Breast epithelium (tissue), 4 donors: ENCODE results near the gene FAM110A. TPM values are rescaled to one million over a fixed set of nuclear protein-coding genes. Genes with fewer than 3 reads are reported as not detected.
"Not testable (repeated sequence)": the region's sequence is repeated elsewhere in the genome, so short reads cannot be mapped to it uniquely, and the experiment has no call there.

Source experiments
- DNase-seq, 2 donors: peaks; one replicate each; pipeline ENCODE4 v3.0.0-alpha.2; 2019; ENCODE audit warnings: low spot score in 2 of 2
- H3K27ac ChIP-seq, 2 donors: fragments of 200-600 bp; sonication (generic) in 1 of 2; one replicate each; pipeline ENCODE4 v1.5.1; 2016 to 2019; ENCODE audit warnings: mild to moderate bottlenecking in 1 of 2
- H3K27me3 ChIP-seq, 2 donors: fragments of 200-600 bp; sonication (generic) in 1 of 2; one replicate each; pipeline versions ENCODE4 v1.5.1 to v1.6.0; 2017 to 2019; ENCODE audit warnings: control low read depth in 1 of 2, mild to moderate bottlenecking in 1 of 2
- H3K36me3 ChIP-seq: fragments of 200-600 bp; one replicate; pipeline ENCODE4 v1.5.1; 2019
- H3K4me1 ChIP-seq, 2 donors: fragments of 200-600 bp; sonication (generic); one replicate each; pipeline ENCODE4 v1.5.1; 2016 to 2019; ENCODE audit warnings: control low read depth in 1 of 2
- H3K4me3 ChIP-seq, 3 donors: fragments of 200-600 bp; sonication (generic); 1 replicate in 2 of 3; 2 replicates in 1 of 3; pipeline ENCODE4 v1.5.1; 2016 to 2019; ENCODE audit warnings: mild to moderate bottlenecking in 3 of 3, moderate library complexity in 2 of 3
- H3K9me3 ChIP-seq, 2 donors: fragments of 200-600 bp; sonication (generic) in 1 of 2; one replicate each; pipeline ENCODE4 v1.5.1; 2016 to 2019; ENCODE audit warnings: control low read depth in 1 of 2
- POLR2A ChIP-seq: fragments of 450-650 bp; IDR thresholded peaks from one replicate; pipeline ENCODE4 v1.6.1; 2016; ENCODE audit warnings: antibody characterized with exemption, mild to moderate bottlenecking, moderate library complexity
- POLR2AphosphoS5 ChIP-seq, 3 donors: sonication (generic); formaldehyde crosslinking; IDR thresholded peaks; one replicate each; pipeline ENCODE4 v1.6.1; 2017; ENCODE audit warnings: antibody characterized with exemption in 3 of 3
- intact Hi-C: fragments of 100-400 bp; cut with DNase I; formaldehyde crosslinking; loops from one replicate; pipeline ENCODE4 v1.15.1; 2023; ENCODE audit warnings: low total_unique reads
- total RNA-seq, 3 donors: library from RNA; depleted of rRNA; stranded (reverse); fragments of >200 nt; gene quantifications; one replicate each; pipeline ENCODE4 v1.1.0, GENCODE V29; 2016
- TF ChIP-seq, protein P1 (sequence below), 3 donors: fragments of 450-650 bp; IDR thresholded peaks; one replicate each; pipeline ENCODE4 v1.5.1; 2016 to 2017; ENCODE audit warnings: antibody characterized with exemption in 3 of 3, mild to moderate bottlenecking in 3 of 3, moderate library complexity in 3 of 3

Gene FAM110A
- total RNA-seq, 3 donors from 2014 or later = 4.0 to 18.9 (median 8.2) TPM

DNA sequence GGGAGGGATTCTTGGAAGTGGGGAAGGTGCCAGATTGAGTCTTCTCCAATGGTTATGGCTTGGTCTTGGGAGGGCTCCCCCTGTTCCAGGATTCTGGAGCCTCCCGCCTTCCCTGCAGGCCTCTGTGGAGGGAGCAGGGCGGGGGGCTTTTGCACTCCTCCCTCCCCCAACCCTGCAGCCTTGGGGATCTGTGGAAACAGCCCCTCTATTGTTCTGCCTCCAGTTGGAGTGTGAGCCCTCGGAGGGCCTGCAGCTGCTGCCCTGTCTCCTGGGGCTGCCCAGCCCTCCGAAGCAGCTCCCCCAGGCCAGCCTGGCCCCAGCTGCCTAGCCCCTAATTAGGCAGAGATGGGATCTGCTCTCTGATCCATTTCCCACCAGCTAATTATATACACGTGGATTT lies 14.7 kb downstream of the FAM110A start:
- no peaks in the 10 kb centered on the region for H3K9me3 ChIP-seq
- peaks cover 4 to 7% of the 10 kb centered on the region in 2 donors for H3K4me1 ChIP-seq
- intact Hi-C loops = no loop called here

DNA sequence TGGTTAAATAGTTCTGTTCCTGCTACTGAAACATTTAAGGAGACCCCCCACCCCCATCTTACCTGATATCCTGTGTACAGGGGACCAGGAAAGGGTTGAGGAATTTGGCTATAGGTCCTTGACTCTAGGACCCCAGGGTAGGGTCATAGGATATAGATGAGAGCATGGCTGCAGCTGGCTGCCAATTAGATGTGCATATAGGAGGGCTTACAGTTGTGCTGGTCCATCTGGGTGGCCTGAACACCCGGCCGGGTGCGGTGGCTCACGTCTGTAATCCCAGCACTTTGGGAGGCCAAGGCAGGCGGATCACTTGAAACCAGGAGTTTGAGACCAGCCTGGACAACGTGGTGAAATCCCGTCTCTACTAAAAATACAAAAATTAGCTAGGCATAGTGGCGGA lies 15.2 kb downstream of the FAM110A start:
- not testable (repeated sequence) for H3K4me3 ChIP-seq, H3K4me1 ChIP-seq

More for the DNA sequence above, 14.7 kb downstream of the FAM110A start:
- no peak for DNase-seq
- Histone ChIP-seq H3K36me3 (no peaks in the 10 kb centered on the region), H3K4me3 (no peak overlapping the region), H3K27ac (no peak overlapping the region), H3K27me3 (no peaks in the 10 kb centered on the region)
- TF ChIP-seq, protein P1, sequence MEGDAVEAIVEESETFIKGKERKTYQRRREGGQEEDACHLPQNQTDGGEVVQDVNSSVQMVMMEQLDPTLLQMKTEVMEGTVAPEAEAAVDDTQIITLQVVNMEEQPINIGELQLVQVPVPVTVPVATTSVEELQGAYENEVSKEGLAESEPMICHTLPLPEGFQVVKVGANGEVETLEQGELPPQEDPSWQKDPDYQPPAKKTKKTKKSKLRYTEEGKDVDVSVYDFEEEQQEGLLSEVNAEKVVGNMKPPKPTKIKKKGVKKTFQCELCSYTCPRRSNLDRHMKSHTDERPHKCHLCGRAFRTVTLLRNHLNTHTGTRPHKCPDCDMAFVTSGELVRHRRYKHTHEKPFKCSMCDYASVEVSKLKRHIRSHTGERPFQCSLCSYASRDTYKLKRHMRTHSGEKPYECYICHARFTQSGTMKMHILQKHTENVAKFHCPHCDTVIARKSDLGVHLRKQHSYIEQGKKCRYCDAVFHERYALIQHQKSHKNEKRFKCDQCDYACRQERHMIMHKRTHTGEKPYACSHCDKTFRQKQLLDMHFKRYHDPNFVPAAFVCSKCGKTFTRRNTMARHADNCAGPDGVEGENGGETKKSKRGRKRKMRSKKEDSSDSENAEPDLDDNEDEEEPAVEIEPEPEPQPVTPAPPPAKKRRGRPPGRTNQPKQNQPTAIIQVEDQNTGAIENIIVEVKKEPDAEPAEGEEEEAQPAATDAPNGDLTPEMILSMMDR (IDR thresholded peaks at IDR 0.05) = no peak
- no peak for TF ChIP-seq POLR2AphosphoS5 (IDR thresholded peaks at IDR 0.05)

DNA sequence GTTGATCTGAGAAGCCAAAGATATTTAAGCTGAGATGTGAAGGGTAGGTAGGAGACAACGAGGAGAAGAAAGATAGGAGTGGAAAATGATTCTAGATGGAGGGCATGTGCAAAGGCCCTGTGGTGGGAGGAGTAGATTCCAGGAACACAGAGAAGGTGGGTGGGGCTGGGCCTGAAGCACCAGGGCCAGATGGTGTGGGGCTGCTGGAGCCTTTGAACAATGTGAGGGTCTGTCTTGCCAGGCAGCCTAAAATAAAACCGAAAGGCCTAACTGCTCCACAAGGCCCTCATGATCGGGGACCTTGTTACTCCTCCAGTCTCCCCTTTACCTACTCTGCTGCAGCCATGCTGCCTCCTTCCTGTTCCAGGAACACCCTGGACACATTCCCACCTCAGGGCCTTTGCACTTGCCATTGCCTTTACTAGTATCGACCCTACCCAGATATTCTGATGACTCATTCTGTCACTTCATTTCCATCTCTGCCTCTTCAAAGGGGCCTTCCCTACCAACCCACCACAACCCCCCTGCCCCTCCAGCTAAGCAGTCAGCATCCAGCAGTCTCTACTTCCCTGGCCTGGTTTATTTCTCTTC lies 20.0 kb downstream of the FAM110A start:
- TF ChIP-seq POLR2AphosphoS5 (IDR thresholded peaks at IDR 0.05) (no peak), POLR2A (no peak)
- TF ChIP-seq, protein P1 (IDR thresholded peaks at IDR 0.05) = no peak
- Histone ChIP-seq H3K27ac (no peak overlapping the region), H3K9me3 (no peaks in the 10 kb centered on the region), H3K4me3 (no peak overlapping the region), H3K4me1 (no peaks in the 10 kb centered on the region), H3K36me3 (no peaks in the 10 kb centered on the region), H3K27me3 (no peaks in the 10 kb centered on the region)
- intact Hi-C loops = no loop called here
- DNase-seq = no peak

More for the DNA sequence above, 15.2 kb downstream of the FAM110A start:
- H3K27ac ChIP-seq, intact Hi-C loops, DNase-seq, H3K9me3 ChIP-seq, H3K27me3 ChIP-seq, H3K36me3 ChIP-seq: not testable (repeated sequence)

DNA sequence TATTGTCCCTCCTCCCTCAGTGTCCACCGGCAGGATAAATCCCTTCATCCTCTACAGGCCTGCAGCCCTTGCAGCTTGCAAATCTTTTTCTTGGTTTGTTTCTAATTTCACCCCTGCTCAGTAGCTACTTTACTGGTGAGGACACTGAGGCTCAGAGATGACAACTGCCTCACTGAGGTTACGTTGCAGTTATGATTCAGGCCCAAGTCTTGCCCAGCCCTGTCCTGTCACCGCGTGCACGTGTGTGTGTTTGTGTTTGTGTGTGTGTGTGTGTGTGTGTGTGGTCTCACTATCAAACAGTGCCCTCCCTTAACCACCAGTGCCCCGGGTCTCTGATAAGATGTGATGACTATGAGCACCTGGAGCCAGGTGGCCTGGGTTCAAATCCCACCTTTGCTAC lies 21.1 kb downstream of the FAM110A start:
- TF ChIP-seq POLR2AphosphoS5 (IDR thresholded peaks at IDR 0.05) (no peak), POLR2A (no peak)
- TF ChIP-seq, protein P1 (IDR thresholded peaks at IDR 0.05) = no peak
- intact Hi-C loops = no loop called here

DNA sequence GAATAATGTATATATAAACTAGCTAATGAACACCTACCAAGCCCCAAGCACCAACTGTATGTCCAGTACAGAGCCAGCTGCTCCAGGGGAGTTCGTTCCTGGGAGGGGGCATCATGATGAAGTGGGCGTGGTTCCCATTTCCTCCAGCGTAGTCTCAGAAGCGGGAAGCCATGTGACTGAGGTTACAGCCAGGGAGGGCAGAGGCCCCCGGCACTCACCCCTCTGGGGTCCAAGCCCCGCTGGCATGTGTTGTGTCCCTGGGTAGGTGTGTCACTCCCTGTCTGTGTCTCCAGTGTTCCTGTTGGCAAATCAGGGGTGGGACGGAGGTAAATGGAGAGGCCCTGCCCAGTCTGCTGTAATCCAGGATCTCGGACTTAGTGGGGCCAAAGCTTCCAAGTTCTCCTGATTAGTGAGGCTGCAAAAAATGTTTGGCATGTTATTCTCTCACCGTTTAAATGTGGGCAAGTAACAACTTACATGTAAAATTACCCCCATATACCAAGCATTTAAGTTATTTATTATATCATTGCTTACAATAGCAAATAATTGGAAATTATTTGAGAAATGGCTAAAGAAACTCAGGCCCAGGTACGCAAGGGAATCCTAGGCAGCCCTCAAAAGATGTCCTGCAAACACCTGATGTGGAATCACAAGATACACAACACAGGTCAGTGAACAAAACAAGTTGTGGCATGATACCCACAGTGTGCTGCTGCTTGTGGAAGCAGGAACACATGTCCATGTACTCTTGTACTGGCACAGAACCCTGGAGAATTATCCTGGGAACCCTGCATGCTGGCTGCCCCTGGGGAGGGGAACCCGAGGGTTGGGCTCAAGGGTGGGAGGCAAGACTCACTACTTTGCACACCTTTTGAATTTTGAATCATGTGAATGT lies 22.2 kb downstream of the FAM110A start:
- Histone ChIP-seq H3K4me1 (no peaks in the 10 kb centered on the region), H3K27ac (peak overlapping the region; percentile 55 to 62), H3K27me3 (no peaks in the 10 kb centered on the region), H3K4me3 (peak overlapping the region in 1 of 3 donors; percentile 28), H3K36me3 (no peaks in the 10 kb centered on the region), H3K9me3 (no peaks in the 10 kb centered on the region)
- DNase-seq = no peak
- intact Hi-C loops = no loop called here
- TF ChIP-seq POLR2A (no peak), POLR2AphosphoS5 (IDR thresholded peaks at IDR 0.05) (no peak)
- TF ChIP-seq, protein P1 (IDR thresholded peaks at IDR 0.05) = no peak

More for the DNA sequence above, 21.1 kb downstream of the FAM110A start:
- no peaks in the 10 kb centered on the region for H3K4me1 ChIP-seq
- H3K27ac ChIP-seq = no peak overlapping the region
- no peaks in the 10 kb centered on the region for H3K9me3 ChIP-seq
- DNase-seq = no peak
- H3K27me3 ChIP-seq = no peaks in the 10 kb centered on the region
- no peaks in the 10 kb centered on the region for H3K36me3 ChIP-seq
- no peak overlapping the region for H3K4me3 ChIP-seq
